Measurements from ENCODE around the gene FGF9.

DNA sequence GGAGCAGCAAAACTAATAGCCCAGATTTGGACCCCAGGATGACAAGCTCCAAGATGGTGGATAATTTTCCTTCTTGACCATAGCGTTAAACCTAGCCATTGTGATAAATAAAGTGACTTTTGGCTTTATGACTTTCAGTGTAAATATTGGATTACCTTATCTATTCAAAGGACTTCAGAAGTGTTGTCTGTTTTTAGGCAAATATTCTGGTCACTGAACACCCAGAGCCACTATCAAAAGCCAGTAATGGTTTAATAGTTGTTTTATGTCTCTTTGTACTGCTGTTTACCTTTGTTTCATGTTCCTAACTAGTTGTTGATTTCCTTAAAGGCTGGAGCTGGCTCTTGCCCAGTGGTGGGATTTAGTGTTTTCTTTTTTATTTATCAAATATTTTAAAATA, 81.6 kb downstream of the FGF9 start:
- TF ChIP-seq POLR2A (IDR thresholded peaks at IDR 0.05; ENCODE audit: low read depth, low read length) (no peak), POLR2AphosphoS5 (IDR thresholded peaks at IDR 0.05; ENCODE audit: low read depth, low read length) (no peak)
